ENCODE results near the gene METTL25.

DNA sequence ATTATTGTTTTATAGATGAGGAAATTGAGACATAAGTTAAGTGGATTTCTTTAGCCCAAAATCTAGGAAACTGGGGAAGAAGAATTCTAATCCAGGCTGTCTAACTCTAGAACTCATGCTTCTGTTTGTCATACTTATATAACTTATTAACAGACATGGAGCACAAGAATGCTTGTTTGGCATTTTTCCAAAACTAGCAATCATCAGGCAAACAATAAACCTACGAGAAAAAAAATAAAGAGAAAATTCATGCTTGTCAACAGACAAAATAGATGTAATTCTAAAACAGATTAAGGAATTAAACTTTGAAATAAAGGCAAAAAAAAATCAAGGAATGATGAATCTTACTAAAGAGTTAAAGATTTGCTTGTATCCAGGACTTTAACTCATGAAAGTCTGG lies 103.1 kb downstream of the METTL25 start:
- TF ChIP-seq, protein P1, sequence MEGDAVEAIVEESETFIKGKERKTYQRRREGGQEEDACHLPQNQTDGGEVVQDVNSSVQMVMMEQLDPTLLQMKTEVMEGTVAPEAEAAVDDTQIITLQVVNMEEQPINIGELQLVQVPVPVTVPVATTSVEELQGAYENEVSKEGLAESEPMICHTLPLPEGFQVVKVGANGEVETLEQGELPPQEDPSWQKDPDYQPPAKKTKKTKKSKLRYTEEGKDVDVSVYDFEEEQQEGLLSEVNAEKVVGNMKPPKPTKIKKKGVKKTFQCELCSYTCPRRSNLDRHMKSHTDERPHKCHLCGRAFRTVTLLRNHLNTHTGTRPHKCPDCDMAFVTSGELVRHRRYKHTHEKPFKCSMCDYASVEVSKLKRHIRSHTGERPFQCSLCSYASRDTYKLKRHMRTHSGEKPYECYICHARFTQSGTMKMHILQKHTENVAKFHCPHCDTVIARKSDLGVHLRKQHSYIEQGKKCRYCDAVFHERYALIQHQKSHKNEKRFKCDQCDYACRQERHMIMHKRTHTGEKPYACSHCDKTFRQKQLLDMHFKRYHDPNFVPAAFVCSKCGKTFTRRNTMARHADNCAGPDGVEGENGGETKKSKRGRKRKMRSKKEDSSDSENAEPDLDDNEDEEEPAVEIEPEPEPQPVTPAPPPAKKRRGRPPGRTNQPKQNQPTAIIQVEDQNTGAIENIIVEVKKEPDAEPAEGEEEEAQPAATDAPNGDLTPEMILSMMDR (conservative IDR thresholded peaks at IDR 0.05) = no peak
- no peak for TF ChIP-seq EZH2 (IDR thresholded peaks at IDR 0.05; ENCODE audit: low read depth)
